Measurements from ENCODE around the gene FBLIM1.

The FBLIM1 gene

GRCh38 chr1:15788624-15789301 lies 30.2 kb downstream of the FBLIM1 start:
- no peak for TF ChIP-seq CTCF (IDR thresholded peaks at IDR 0.05; ENCODE audit: low read depth, low read length)

GRCh38 chr1:15796086-15796462 lies 37.5 kb downstream of the FBLIM1 start:
- no peak for TF ChIP-seq CTCF (IDR thresholded peaks at IDR 0.05; ENCODE audit: low read depth, low read length)
- no peak overlapping the region for H3K4me3 ChIP-seq (ENCODE audit: low read depth, low read length)

More at GRCh38 chr1:15788624-15789301, 30.2 kb downstream of the FBLIM1 start:
- H3K4me3 ChIP-seq (ENCODE audit: low read depth, low read length): no peak overlapping the region

GRCh38 chr1:15797614-15798390 lies 39.2 kb downstream of the FBLIM1 start:
- H3K4me3 ChIP-seq (ENCODE audit: low read depth, low read length): no peak overlapping the region
- no peak for TF ChIP-seq CTCF (IDR thresholded peaks at IDR 0.05; ENCODE audit: low read depth, low read length)

- TF ChIP-seq CTCF (IDR thresholded peaks at IDR 0.05; ENCODE audit: low read depth, low read length): no peak
- no peak overlapping the region for H3K4me3 ChIP-seq (ENCODE audit: low read depth, low read length)
Measured at GRCh38 chr1:15799004-15799867, 40.6 kb downstream of the FBLIM1 start.

- no peak overlapping the region for H3K4me3 ChIP-seq (ENCODE audit: low read depth, low read length)
- TF ChIP-seq CTCF (IDR thresholded peaks at IDR 0.05; ENCODE audit: low read depth, low read length): no peak
Measured at GRCh38 chr1:15799928-15800835, 41.6 kb downstream of the FBLIM1 start.

GRCh38 chr1:15802234-15802965 lies 43.8 kb downstream of the FBLIM1 start:
- H3K4me3 ChIP-seq (ENCODE audit: low read depth, low read length): no peak overlapping the region
- no peak for TF ChIP-seq CTCF (IDR thresholded peaks at IDR 0.05; ENCODE audit: low read depth, low read length)

All from WI38 (cell line).